Activated B cell treated with CpG ODN at 0.5 μM for 24 hours (primary cell): ENCODE measurements around the gene UBE2D4. TPM values are rescaled to one million over a fixed set of nuclear protein-coding genes. Genes with fewer than 3 reads are reported as not detected.

Experiments
- ATAC-seq: fragments of 200-7000 bp; cut with Tn5 transposase; one replicate; pipeline ENCODE4 v1.10.0; 2021; ENCODE audit warnings: low read depth, mild to moderate bottlenecking, moderate library complexity
- CTCF ChIA-PET: fragments of 350-600 bp; sonication (Branson Sonifier 250); formaldehyde crosslinking; loops from one replicate; lab custom pipeline; 2021; ENCODE audit warnings: antibody characterized with exemption; lab: Charles Lee
- POLR2A ChIA-PET: fragments of 350-600 bp; sonication (Branson Sonifier 250); formaldehyde crosslinking; loops from one replicate; lab custom pipeline; 2021; ENCODE audit warnings: antibody characterized with exemption; lab: Charles Lee
- DNase-seq: peaks from one replicate; pipeline ENCODE4 v3.0.0; 2022
- H3K27ac Mint-ChIP-seq: one replicate; pipeline ENCODE4 v1.8.0; 2020; ENCODE audit warnings: mixed read lengths
- H3K27me3 Mint-ChIP-seq: one replicate; pipeline ENCODE4 v1.8.0; 2021; ENCODE audit warnings: mixed read lengths
- H3K36me3 Mint-ChIP-seq: one replicate; pipeline ENCODE4 v1.8.0; 2021; ENCODE audit warnings: low read depth, mixed read lengths
- H3K4me1 Mint-ChIP-seq: one replicate; pipeline ENCODE4 v1.8.0; 2021; ENCODE audit warnings: mixed read lengths
- H3K4me3 Mint-ChIP-seq: one replicate; pipeline ENCODE4 v1.8.0; 2020; ENCODE audit warnings: mild to moderate bottlenecking, mixed read lengths
- H3K9me3 Mint-ChIP-seq: one replicate; pipeline ENCODE4 v1.8.0; 2020; ENCODE audit warnings: mixed read lengths
- CTCF ChIP-seq: fragments of 200-600 bp; IDR thresholded peaks from one replicate; pipeline ENCODE4 v1.8.0; 2022; ENCODE audit warnings: antibody characterized with exemption, mild to moderate bottlenecking
- intact Hi-C: fragments of 100-400 bp; cut with micrococcal nuclease; formaldehyde crosslinking; loops from one replicate; pipeline ENCODE4 v1.15.1; 2024
- total RNA-seq: library from RNA; stranded (reverse); gene quantifications from 2 replicates; pipeline ENCODE4 v1.2.3, GENCODE V29; 2022

UBE2D4 gene
- total RNA-seq, 1 donor from 2014 or later: 18.9 TPM

- intact Hi-C loops: no loop called here
- ChIA-PET CTCF (no interaction called here), POLR2A (no interaction called here)
- TF ChIP-seq CTCF: no peak
- peaks cover 11% of the 10 kb centered on the region for H3K4me1 Mint-ChIP-seq
- no peak overlapping the region for H3K27ac Mint-ChIP-seq
- no peak for ATAC-seq
- H3K36me3 Mint-ChIP-seq: peaks cover 74% of the 10 kb centered on the region
- no peaks in the 10 kb centered on the region for H3K27me3 Mint-ChIP-seq
- no peaks in the 10 kb centered on the region for H3K9me3 Mint-ChIP-seq
- no peak overlapping the region for H3K4me3 Mint-ChIP-seq
- no peak for DNase-seq
These were observed 46.8 kb upstream of the UBE2D4 start for GRCh38 chr7:43879477-43879876.

GRCh38 chr7:43880596-43880995 lies 45.6 kb upstream of the UBE2D4 start:
- no peak for TF ChIP-seq CTCF
- ChIA-PET CTCF (no interaction called here), POLR2A (no interaction called here)
- ATAC-seq: no peak
- peaks cover 10% of the 10 kb centered on the region for H3K4me1 Mint-ChIP-seq
- intact Hi-C loops: no loop called here
- H3K36me3 Mint-ChIP-seq: peaks cover 80% of the 10 kb centered on the region
- DNase-seq: no peak
- H3K27me3 Mint-ChIP-seq: no peaks in the 10 kb centered on the region
- no peak overlapping the region for H3K4me3 Mint-ChIP-seq
- H3K9me3 Mint-ChIP-seq: no peaks in the 10 kb centered on the region
- no peak overlapping the region for H3K27ac Mint-ChIP-seq

GRCh38 chr7:43884209-43884608 lies 42.0 kb upstream of the UBE2D4 start:
- CTCF ChIA-PET: interaction anchor here (0.7 kb wide), 1 partner anchor 13 kb away, joined by 3 read pairs; no protein-coding TSS in a partner anchor
- intact Hi-C loops: no loop called here
- Mint-ChIP-seq H3K4me1 (peaks cover 7% of the 10 kb centered on the region), H3K4me3 (no peak overlapping the region), H3K27ac (no peak overlapping the region), H3K27me3 (no peaks in the 10 kb centered on the region), H3K36me3 (peaks cover 54% of the 10 kb centered on the region), H3K9me3 (no peaks in the 10 kb centered on the region)
- TF ChIP-seq CTCF: no peak
- POLR2A ChIA-PET: no interaction called here
- no peak for DNase-seq
- no peak for ATAC-seq

- ChIA-PET CTCF (interaction anchor here (0.7 kb wide), 1 partner anchor 13 kb away, joined by 3 read pairs; no protein-coding TSS in a partner anchor), POLR2A (no interaction called here)
- Mint-ChIP-seq H3K9me3 (no peaks in the 10 kb centered on the region), H3K36me3 (peaks cover 51% of the 10 kb centered on the region), H3K27ac (no peak overlapping the region), H3K27me3 (no peaks in the 10 kb centered on the region), H3K4me3 (no peak overlapping the region), H3K4me1 (peaks cover 10% of the 10 kb centered on the region)
- no peak for TF ChIP-seq CTCF
- intact Hi-C loops: no loop called here
- DNase-seq (no peak), ATAC-seq (no peak)
These were observed 41.6 kb upstream of the UBE2D4 start for GRCh38 chr7:43884617-43885016.

- no peak for TF ChIP-seq CTCF
- DNase-seq (no peak), ATAC-seq (no peak)
- intact Hi-C loops: no loop called here
- ChIA-PET CTCF (no interaction called here), POLR2A (no interaction called here)
- H3K4me3 Mint-ChIP-seq: no peak overlapping the region
- H3K9me3 Mint-ChIP-seq: no peaks in the 10 kb centered on the region
- H3K27ac Mint-ChIP-seq: no peak overlapping the region
- H3K4me1 Mint-ChIP-seq: peaks cover 29% of the 10 kb centered on the region
- no peaks in the 10 kb centered on the region for H3K27me3 Mint-ChIP-seq
- H3K36me3 Mint-ChIP-seq: peaks cover 23% of the 10 kb centered on the region
These were observed 37.0 kb upstream of the UBE2D4 start for GRCh38 chr7:43888993-43889945.
